ENCODE data around the gene DCUN1D3.

- TF ChIP-seq POLR2A (IDR thresholded peaks at IDR 0.05): no peak
- TF ChIP-seq, protein P1, sequence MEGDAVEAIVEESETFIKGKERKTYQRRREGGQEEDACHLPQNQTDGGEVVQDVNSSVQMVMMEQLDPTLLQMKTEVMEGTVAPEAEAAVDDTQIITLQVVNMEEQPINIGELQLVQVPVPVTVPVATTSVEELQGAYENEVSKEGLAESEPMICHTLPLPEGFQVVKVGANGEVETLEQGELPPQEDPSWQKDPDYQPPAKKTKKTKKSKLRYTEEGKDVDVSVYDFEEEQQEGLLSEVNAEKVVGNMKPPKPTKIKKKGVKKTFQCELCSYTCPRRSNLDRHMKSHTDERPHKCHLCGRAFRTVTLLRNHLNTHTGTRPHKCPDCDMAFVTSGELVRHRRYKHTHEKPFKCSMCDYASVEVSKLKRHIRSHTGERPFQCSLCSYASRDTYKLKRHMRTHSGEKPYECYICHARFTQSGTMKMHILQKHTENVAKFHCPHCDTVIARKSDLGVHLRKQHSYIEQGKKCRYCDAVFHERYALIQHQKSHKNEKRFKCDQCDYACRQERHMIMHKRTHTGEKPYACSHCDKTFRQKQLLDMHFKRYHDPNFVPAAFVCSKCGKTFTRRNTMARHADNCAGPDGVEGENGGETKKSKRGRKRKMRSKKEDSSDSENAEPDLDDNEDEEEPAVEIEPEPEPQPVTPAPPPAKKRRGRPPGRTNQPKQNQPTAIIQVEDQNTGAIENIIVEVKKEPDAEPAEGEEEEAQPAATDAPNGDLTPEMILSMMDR (IDR thresholded peaks at IDR 0.05): no peak
Observed at GRCh38 chr16:20871941-20872815, 28.0 kb downstream of the DCUN1D3 start.
